ENCODE measurements around the gene DECR2.

Gene DECR2

GRCh38 chr16:373020-373598 lies 28.6 kb upstream of the DECR2 start:
- TF ChIP-seq CTCF (IDR thresholded peaks at IDR 0.05; ENCODE audit: insufficient read depth, low read length, poor library complexity, severe bottlenecking) = no peak
- DNase-seq (ENCODE audit: extremely low read depth, insufficient read length) = no peak
- H3K4me3 ChIP-seq (replicated peaks; ENCODE audit: low read depth, low read length) = no peak overlapping the region
- H3K36me3 ChIP-seq (ENCODE audit: control insufficient read depth, insufficient read depth, low read length) = peaks cover 42% of the 10 kb centered on the region
- H3K27me3 ChIP-seq (replicated peaks; ENCODE audit: control insufficient read depth, insufficient read depth, low read length) = no peaks in the 10 kb centered on the region

GRCh38 chr16:373848-374615 lies 27.7 kb upstream of the DECR2 start:
- Histone ChIP-seq H3K4me3 (replicated peaks; ENCODE audit: low read depth, low read length) (no peak overlapping the region), H3K27me3 (replicated peaks; ENCODE audit: control insufficient read depth, insufficient read depth, low read length) (no peaks in the 10 kb centered on the region), H3K36me3 (ENCODE audit: control insufficient read depth, insufficient read depth, low read length) (peaks cover 34% of the 10 kb centered on the region)
- no peak for TF ChIP-seq CTCF (IDR thresholded peaks at IDR 0.05; ENCODE audit: insufficient read depth, low read length, poor library complexity, severe bottlenecking)
- DNase-seq (ENCODE audit: extremely low read depth, insufficient read length) = no peak

GRCh38 chr16:374616-374926 lies 27.1 kb upstream of the DECR2 start:
- no peaks in the 10 kb centered on the region for H3K27me3 ChIP-seq (replicated peaks; ENCODE audit: control insufficient read depth, insufficient read depth, low read length)
- peaks cover 32% of the 10 kb centered on the region for H3K36me3 ChIP-seq (ENCODE audit: control insufficient read depth, insufficient read depth, low read length)
- TF ChIP-seq CTCF (IDR thresholded peaks at IDR 0.05; ENCODE audit: insufficient read depth, low read length, poor library complexity, severe bottlenecking) = no peak
- no peak for DNase-seq (ENCODE audit: extremely low read depth, insufficient read length)
- no peak overlapping the region for H3K4me3 ChIP-seq (replicated peaks; ENCODE audit: low read depth, low read length)

GRCh38 chr16:375212-375611 lies 26.5 kb upstream of the DECR2 start:
- TF ChIP-seq CTCF (IDR thresholded peaks at IDR 0.05; ENCODE audit: insufficient read depth, low read length, poor library complexity, severe bottlenecking) = no peak
- no peak for DNase-seq (ENCODE audit: extremely low read depth, insufficient read length)
- no peaks in the 10 kb centered on the region for H3K27me3 ChIP-seq (replicated peaks; ENCODE audit: control insufficient read depth, insufficient read depth, low read length)
- H3K4me3 ChIP-seq (replicated peaks; ENCODE audit: low read depth, low read length) = no peak overlapping the region
- H3K36me3 ChIP-seq (ENCODE audit: control insufficient read depth, insufficient read depth, low read length) = peaks cover 32% of the 10 kb centered on the region

GRCh38 chr16:375927-376816 lies 25.5 kb upstream of the DECR2 start:
- Histone ChIP-seq H3K27me3 (replicated peaks; ENCODE audit: control insufficient read depth, insufficient read depth, low read length) (no peaks in the 10 kb centered on the region), H3K4me3 (replicated peaks; ENCODE audit: low read depth, low read length) (no peak overlapping the region), H3K36me3 (ENCODE audit: control insufficient read depth, insufficient read depth, low read length) (peaks cover 32% of the 10 kb centered on the region)
- DNase-seq (ENCODE audit: extremely low read depth, insufficient read length) = peak; percentile 13
- TF ChIP-seq CTCF (IDR thresholded peaks at IDR 0.05; ENCODE audit: insufficient read depth, low read length, poor library complexity, severe bottlenecking) = no peak
